Measurements from ENCODE around the gene SCN4B. TPM values are rescaled to one million over a fixed set of nuclear protein-coding genes. Genes with fewer than 3 reads are reported as not detected.

SCN4B gene
- total RNA-seq, 2 donors from 2014 or later: 0.15 to 0.20 TPM

DNA sequence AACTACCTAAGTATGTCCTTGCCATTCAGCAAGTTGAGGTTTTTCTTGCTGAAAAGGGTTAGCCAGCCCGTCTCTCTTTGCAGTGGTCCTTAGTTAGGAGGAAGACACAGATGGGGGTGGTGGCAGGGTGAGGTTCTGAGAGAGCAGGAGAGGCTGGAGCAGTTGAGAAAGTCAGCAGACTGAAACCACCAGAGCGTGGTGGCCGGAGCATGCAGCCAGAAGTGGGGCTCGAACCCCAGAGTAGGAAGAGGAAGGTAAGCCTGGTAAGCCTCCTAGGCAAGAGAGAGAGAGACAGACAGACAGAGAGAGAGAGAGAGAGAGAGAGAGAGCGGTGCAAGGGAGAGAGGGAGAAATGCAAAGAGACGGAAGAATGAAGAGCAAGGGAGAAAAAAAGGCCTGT is 9.2 kb upstream of the SCN4B start:
- Mint-ChIP-seq H3K4me3 (no peak overlapping the region), H3K4me1 (peaks cover 10% of the 10 kb centered on the region), H3K36me3 (ENCODE audit: low read depth) (no peaks in the 10 kb centered on the region), H3K27ac (no peak overlapping the region), H3K9me3 (no peaks in the 10 kb centered on the region), H3K27me3 (ENCODE audit: insufficient read depth) (peaks cover 89% of the 10 kb centered on the region)
- Histone ChIP-seq H3K27ac (ENCODE audit: low read depth, low read length) (no peak overlapping the region), H3K4me1 (ENCODE audit: control insufficient read depth, insufficient read depth, low read length) (no peaks in the 10 kb centered on the region), H3K9ac (ENCODE audit: extremely low read depth, low read length, poor library complexity, severe bottlenecking) (no peak overlapping the region), H3K9me3 (ENCODE audit: control insufficient read depth, low read length) (no peaks in the 10 kb centered on the region), H3K36me3 (ENCODE audit: control insufficient read depth, insufficient read depth, low read length) (no peaks in the 10 kb centered on the region), H3K4me3 (ENCODE audit: low read length) (no peak overlapping the region), H3K27me3 (ENCODE audit: control insufficient read depth, insufficient read depth, low read length, poor library complexity, severe bottlenecking) (peaks cover 78% of the 10 kb centered on the region)
- 80 to 86% methylated on average over 4 to 6 of the region's 6 CpGs for WGBS, 2 experiments (ENCODE audit: insufficient coverage in 1 of 2, insufficient read length in 1 of 2)
- TF ChIP-seq, protein P1, sequence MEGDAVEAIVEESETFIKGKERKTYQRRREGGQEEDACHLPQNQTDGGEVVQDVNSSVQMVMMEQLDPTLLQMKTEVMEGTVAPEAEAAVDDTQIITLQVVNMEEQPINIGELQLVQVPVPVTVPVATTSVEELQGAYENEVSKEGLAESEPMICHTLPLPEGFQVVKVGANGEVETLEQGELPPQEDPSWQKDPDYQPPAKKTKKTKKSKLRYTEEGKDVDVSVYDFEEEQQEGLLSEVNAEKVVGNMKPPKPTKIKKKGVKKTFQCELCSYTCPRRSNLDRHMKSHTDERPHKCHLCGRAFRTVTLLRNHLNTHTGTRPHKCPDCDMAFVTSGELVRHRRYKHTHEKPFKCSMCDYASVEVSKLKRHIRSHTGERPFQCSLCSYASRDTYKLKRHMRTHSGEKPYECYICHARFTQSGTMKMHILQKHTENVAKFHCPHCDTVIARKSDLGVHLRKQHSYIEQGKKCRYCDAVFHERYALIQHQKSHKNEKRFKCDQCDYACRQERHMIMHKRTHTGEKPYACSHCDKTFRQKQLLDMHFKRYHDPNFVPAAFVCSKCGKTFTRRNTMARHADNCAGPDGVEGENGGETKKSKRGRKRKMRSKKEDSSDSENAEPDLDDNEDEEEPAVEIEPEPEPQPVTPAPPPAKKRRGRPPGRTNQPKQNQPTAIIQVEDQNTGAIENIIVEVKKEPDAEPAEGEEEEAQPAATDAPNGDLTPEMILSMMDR (conservative IDR thresholded peaks at IDR 0.05): no peak
- DNase-seq: no peak

DNA sequence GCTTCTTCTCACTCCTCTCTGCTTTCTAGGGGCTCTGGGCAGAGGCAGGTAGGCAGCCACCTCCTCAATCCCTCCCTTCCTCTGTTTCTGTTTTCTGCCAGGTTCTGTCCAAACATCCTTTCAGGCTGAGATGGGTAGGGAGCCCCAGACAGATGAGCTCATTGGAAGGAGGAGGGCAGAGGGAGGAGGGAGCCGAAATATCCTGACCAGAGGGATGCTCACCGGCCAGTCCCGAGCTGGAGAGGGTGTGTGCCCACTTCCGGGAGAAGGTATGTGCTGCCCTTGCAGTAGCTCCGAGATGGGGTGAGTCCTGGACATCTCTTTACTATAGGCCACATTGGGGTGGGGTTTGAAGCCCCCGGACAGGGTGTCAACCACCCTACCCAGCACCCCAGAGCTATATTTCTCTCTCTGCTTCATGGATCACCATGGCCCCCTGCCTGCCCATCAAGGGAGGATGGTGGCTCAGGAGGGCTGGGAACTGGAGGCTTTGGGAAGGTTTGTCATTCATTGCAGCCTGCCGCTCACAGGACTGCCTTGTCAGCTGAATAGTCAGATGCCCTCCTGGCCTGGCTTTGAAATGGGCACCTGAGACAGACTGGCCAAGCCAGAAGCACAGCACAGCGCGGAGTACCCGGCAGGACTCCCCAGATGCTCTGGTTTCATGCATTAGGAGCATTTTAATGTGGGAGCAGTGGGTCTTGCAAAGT is 4.7 kb upstream of the SCN4B start:
- no peak overlapping the region for H3K27ac ChIP-seq (ENCODE audit: low read depth, low read length)
- Mint-ChIP-seq H3K27ac (no peak overlapping the region), H3K4me3 (peak overlapping the region; percentile 29), H3K9me3 (no peaks in the 10 kb centered on the region), H3K27me3 (ENCODE audit: insufficient read depth) (peaks cover 97% of the 10 kb centered on the region), H3K36me3 (ENCODE audit: low read depth) (no peaks in the 10 kb centered on the region), H3K4me1 (peaks cover 23% of the 10 kb centered on the region)
- H3K4me1 ChIP-seq (ENCODE audit: control insufficient read depth, insufficient read depth, low read length): peaks cover 3% of the 10 kb centered on the region
- H3K27me3 ChIP-seq (ENCODE audit: control insufficient read depth, insufficient read depth, low read length, poor library complexity, severe bottlenecking): peaks cover 100% of the 10 kb centered on the region
- TF ChIP-seq, protein P1 (conservative IDR thresholded peaks at IDR 0.05): no peak
- no peaks in the 10 kb centered on the region for H3K36me3 ChIP-seq (ENCODE audit: control insufficient read depth, insufficient read depth, low read length)
- no peak overlapping the region for H3K9ac ChIP-seq (ENCODE audit: extremely low read depth, low read length, poor library complexity, severe bottlenecking)
- no peaks in the 10 kb centered on the region for H3K9me3 ChIP-seq (ENCODE audit: control insufficient read depth, low read length)
- whole genome bisulfite sequencing, 2 experiments (ENCODE audit: insufficient coverage in 1 of 2, insufficient read length in 1 of 2): 42 to 49% methylated on average over 6 to 10 of the region's 10 CpGs
- no peak for DNase-seq
- no peak overlapping the region for H3K4me3 ChIP-seq (ENCODE audit: low read length)

DNA sequence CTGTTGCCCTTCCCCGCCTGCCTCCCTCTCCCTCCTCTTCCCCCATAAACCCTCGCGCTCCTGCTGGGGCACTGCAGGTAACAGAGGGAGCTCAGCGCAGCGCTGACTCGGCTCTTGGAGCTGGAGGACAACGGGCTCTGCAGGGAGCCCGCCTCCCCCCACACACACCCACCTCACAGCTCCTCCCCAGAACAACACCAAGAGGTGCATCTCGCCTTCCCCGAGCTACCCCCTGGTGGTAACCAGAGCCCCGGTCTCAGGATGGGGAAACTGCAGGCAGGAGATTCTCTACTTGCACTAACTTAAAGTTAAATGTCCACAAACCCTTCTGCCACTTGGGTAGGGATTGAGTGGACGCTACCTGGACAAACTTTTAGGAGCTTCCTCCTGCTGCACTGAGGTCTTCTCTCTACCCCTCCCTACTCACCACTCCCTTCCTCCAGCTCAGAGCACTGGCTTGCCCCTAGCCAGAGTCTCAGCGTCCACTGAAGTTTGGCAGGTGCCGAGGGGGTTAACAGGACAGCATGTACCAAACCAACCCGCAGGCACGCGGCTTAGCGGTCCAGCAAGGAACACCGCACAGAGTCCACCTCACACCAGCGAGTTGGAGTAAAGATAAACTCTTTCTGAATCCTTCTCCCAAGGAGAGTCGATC is 4.0 kb upstream of the SCN4B start:
- H3K9ac ChIP-seq (ENCODE audit: extremely low read depth, low read length, poor library complexity, severe bottlenecking): no peak overlapping the region
- Mint-ChIP-seq H3K36me3 (ENCODE audit: low read depth) (no peaks in the 10 kb centered on the region), H3K27ac (no peak overlapping the region), H3K9me3 (no peaks in the 10 kb centered on the region), H3K27me3 (ENCODE audit: insufficient read depth) (peaks cover 97% of the 10 kb centered on the region), H3K4me1 (peaks cover 23% of the 10 kb centered on the region), H3K4me3 (peak overlapping the region; percentile 29)
- TF ChIP-seq, protein P1 (conservative IDR thresholded peaks at IDR 0.05): peak; percentile 27
- WGBS, 2 experiments (ENCODE audit: insufficient coverage in 1 of 2, insufficient read length in 1 of 2): 2 to 6% methylated on average over 12 to 21 of the region's 21 CpGs
- H3K4me3 ChIP-seq (ENCODE audit: low read length): peak overlapping the region; percentile 39
- DNase-seq: peak; percentile 80
- no peak overlapping the region for H3K27ac ChIP-seq (ENCODE audit: low read depth, low read length)
- H3K27me3 ChIP-seq (ENCODE audit: control insufficient read depth, insufficient read depth, low read length, poor library complexity, severe bottlenecking): peaks cover 100% of the 10 kb centered on the region
- peaks cover 3% of the 10 kb centered on the region for H3K4me1 ChIP-seq (ENCODE audit: control insufficient read depth, insufficient read depth, low read length)
- no peaks in the 10 kb centered on the region for H3K36me3 ChIP-seq (ENCODE audit: control insufficient read depth, insufficient read depth, low read length)
- H3K9me3 ChIP-seq (ENCODE audit: control insufficient read depth, low read length): no peaks in the 10 kb centered on the region
